Smooth muscle cell of the brain vasculature (primary cell): ENCODE measurements around the gene TOLLIP.
"Not testable (repeated sequence)": the region's sequence is repeated elsewhere in the genome, so short reads cannot be mapped to it uniquely, and the experiment has no call there.

Experiments
- DNase-seq: peaks from one replicate; pipeline ENCODE4 v3.0.0-alpha.2; 2012; ENCODE audit warnings: low read depth, low spot score

The TOLLIP gene

DNA sequence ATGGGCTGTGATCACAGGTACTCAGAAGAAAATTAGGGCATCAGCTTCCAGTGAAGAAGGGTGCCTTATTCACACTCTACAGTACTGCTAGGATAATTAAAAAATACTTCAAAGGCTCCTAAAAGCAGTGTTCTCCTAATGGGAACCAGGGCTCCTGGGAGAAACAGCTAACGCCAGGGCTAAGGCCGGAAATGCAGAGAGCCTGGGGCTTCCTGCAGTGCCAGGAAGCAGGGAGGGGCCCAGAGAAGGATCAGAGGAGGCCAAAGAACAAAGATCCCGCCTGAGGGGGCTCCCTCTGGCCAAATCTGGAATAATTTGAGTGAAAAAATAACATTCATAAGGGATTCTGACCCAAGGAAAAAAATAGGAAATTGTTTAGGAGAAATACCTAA lies 27.5 kb downstream of the TOLLIP start:
- no peak for DNase-seq

DNA sequence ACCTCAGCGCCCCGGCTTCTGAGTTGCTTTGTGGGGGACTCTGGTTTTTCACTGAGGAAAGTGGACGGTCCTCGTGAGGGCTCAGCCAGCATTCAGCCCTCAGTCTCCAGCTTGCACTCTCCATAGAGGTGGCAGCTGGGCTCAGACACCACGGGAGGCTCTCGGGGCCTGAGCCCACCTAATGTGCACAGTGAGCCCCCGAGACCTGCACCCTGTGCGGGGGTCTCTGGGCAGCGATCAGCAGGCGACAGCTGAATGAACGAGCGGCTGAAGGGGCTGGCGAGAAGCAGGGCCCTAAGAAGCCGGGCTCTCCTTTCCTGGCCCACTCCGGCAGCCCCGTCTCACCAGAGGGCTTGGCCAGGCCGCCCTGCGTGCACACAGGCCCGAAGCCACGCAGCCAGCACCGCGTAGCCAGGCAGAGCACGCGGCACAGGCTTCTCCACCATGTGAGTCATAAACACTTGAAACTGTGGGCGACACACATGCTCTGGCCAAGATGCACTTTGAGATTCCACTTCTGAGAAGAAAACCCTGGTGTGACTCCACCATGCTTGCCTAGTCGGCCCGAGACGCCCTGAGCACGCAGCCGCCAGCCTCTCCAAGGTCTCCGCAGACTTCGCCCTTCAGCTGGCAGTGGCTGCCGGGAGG lies 28.0 kb downstream of the TOLLIP start:
- no peak for DNase-seq

DNA sequence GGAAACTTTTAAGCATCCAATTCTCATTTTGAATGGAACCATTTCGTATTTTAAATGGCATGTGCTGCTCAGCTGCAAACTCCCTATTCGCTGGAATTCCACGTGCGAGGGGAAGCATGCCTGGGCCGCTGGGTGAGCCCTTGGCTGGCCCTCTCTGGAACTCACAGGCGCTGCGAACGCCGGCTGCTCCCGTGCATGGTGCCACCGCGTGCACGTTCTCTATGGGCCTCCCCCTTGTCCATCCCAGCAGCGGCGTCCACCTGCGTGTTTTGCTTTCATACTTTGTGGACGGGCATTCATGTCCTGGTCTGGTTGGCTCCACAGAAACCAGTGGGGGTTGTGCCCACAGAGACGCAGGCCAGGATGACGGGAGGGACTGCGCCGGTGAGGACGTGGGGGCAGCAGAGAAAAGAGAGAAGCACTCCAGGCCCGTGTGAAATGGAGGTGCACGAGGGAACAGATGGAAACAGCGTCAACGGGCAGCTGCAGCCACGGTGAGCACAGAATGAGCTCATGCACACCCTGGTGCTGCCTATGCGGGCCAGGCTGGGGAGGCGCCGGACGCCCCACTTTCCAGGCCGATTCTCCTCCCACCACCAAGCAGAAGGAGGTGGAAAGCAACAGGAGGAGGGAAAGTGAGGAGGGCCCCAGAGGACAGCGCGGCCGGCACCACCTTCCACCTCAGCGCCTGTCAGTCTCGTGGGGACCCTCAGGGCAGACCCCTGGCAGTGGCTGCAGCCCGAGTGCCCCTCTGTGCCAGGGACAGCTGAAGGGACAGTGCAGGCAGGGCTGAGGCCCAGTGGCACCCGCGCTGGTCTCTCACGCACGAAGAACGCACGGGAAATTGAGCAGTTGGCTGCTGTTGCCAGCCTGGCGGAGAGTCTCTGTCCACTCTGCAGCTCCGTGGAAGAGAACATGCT lies 29.1 kb downstream of the TOLLIP start:
- DNase-seq = no peak

DNA sequence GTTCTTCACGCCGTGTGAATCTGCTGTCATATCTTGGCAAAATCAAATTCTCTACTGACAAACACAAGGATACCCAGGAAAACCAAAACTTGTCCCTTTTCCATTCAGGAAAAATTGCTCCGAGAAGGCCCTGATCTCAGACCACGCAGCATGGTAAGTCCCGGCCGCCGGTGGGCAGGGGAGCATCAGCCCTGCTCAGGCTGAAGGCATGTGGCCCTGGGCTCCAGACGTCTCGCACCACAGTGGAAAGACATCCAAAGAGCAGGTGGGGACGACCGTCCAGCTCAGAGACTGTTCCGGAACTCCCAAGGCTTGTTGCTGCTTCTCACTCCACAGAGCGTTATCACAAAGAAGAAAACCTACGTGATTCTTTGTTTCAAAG lies 29.8 kb downstream of the TOLLIP start:
- no peak for DNase-seq

- no peak for DNase-seq
Measured at GRCh38 chr11:1278766-1279673, 30.4 kb downstream of the TOLLIP start.

- no peak for DNase-seq
Measured at GRCh38 chr11:1277936-1278512, 31.4 kb downstream of the TOLLIP start.

DNA sequence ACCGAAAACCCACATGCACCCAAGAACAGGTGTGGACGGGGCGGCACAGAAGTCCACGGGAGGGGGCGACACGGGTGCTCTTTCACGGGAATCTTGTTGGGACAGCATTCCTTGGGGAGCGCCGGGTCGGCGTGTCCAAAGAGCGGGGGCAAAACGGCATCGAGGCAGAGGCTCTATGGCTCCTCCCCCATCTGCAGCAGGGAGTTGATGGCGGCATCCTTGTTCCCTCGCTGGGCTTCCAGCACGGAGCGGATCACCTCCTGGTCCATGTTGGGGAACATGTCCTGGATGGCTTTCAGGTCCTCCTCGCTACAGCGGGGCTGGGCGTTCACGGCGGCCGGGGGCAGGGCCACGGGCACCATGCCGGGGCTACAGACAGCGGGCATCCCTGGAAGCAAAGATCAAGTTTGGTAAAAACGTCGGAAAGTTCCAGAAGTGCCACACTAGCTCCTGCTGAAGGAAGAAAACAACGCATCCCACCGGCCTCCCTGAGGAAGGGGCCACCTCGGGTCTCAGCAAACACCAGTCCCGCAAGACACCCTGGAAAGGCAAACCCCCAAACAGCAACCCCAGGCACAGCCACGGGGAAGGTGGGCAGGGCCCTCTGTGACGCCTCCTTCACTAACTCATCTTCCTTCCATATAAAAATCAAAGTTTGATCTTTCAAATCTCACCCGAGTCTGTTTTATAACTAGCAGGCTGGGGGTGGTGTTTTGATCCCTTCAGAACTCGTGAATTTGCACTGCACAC lies 32.4 kb downstream of the TOLLIP start:
- no peak for DNase-seq

GRCh38 chr11:1276041-1276790 lies 33.2 kb downstream of the TOLLIP start:
- DNase-seq = no peak

DNA sequence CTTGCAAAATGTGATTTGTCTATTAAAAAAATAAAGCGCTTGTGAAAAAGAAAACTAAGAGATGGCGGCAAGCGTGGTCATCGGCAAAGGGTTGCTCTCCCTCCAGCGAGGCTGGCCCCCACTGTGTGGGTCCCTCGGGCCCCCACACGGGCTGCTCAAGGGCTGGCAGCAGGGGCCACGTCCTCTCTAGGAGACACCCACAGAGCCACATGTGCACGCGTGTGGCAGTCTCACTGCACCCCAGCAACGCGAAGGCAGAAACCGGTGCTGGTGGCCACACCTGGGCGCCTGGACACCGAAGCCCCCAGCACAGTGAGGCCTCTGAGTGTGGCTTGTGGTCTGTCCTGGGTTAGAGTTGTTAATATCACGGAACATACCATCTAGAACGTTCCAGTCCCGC lies 34.4 kb downstream of the TOLLIP start:
- no peak for DNase-seq

DNA sequence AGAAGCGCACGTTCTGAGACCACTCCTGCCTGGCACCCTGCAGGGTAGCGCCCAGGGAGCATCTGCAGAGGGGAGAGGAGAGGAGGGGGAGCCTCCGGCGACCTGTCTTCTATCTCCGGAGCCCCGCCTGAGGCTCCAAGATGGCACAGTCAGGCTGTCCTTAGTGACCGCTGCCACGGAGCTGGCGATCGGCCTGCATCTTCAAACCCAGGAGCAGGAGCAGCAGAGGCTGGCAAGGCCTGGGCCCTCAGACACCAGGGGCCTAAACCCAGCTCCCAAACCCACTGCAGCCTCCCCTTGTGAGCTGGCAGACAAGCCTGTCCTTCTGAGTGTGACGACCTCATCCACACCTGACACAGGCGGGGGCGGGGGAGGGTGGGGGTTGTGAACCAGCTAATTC lies 34.9 kb downstream of the TOLLIP start:
- no peak for DNase-seq

DNA sequence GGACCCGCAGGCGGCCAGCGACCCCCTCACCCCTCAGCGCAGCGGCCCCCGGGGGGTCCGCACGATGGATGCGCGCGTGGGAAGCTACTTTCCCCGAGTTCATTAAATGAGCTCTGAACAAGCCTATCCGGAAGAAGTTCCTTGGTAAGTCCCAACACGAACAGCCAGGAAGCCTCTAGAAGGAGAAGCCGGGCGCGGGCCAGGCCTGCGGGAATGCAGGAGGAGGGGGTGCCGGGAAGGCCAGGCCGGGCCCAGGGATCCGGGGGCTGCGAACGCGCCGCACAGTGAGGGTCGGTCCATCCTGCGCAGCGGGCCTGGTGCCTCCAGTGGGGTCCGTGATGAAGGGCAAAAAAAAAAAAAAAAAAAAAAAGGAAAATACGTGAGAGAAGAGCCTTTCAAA lies 36.9 kb downstream of the TOLLIP start:
- no peak for DNase-seq

DNA sequence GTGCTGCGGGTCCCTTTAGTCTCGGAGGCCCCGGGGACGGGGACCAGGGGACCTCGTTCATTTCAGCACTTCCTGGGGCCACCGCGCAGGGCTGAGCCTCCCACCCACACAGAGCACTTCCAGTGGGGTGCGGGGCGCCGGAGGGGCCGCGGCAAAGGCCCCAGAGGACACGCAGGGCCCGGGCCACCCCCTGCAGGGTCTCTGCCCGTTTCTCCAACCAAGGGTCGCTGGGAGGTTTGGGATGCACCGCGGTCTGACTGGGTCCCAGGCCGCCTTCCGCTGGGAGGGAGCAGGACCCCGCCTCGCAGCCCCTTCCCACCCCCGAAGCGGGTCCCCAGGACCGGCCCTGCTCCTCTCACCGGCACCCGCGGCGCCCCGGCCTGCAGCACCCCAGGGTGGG lies 37.5 kb downstream of the TOLLIP start:
- DNase-seq = no peak

DNA sequence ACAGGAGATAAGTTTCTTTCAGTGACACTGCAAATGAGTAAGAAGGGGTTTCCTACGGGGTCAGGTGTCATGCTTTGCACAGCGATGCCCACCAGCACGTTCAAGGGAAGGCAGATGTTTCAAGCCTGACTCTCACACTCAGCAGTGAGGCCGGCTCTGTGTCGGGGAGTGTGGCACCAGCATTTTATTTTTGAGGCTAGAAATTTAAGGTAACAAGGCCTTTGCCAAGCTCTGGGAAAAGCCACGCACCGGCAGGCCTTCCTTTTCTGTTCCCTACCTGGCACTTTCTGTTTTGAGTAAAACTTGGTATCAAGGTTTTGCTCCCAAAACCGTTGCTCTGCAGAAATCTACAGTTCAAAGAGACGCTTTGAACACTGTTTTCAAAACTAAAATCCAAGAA lies 38.0 kb downstream of the TOLLIP start:
- DNase-seq = no peak

GRCh38 chr11:1271002-1271401 lies 38.4 kb downstream of the TOLLIP start:
- DNase-seq = peak; percentile 73

DNA sequence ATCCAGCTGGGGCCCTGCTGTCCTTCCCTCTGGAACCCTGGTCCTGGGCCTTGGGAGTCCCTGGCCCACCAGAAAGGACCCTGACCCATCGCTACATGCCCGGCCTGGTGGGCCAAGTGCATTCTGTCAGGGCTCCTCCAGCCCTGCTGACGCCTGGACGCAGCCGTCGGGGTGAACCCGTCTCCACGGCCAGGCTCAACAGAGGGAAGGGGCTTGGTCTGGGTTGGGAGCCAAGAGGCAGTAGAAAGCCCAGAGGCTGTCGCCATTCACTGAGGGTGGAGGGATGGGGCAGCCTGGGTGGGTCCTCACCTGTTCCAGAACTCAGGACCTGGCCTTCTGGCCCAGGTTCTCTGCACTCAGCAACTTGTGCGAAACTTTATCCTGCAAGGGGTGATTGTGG lies 39.0 kb downstream of the TOLLIP start:
- no peak for DNase-seq

- no peak for DNase-seq
Measured at GRCh38 chr11:1269957-1270356, 39.5 kb downstream of the TOLLIP start.

- no peak for DNase-seq
Measured at GRCh38 chr11:1267441-1268100, 41.9 kb downstream of the TOLLIP start.

GRCh38 chr11:1266976-1267375 lies 42.5 kb downstream of the TOLLIP start:
- not testable (repeated sequence) for DNase-seq

- not testable (repeated sequence) for DNase-seq
Measured at GRCh38 chr11:1265480-1265879, 44.0 kb downstream of the TOLLIP start.

- not testable (repeated sequence) for DNase-seq
Measured at GRCh38 chr11:1264444-1264843, 45.0 kb downstream of the TOLLIP start.
